ENCODE data around the gene FUT3. TPM values are rescaled to one million over a fixed set of nuclear protein-coding genes. Genes with fewer than 3 reads are reported as not detected.

Gene FUT3
- total and polyA plus RNA-seq, 9 of the 15 experiments (the other 6 are each of a cell fraction or from before 2014, with no cell fraction given), result 0.09 TPM; not detected in 8

GRCh38 chr19:5803441-5803751, 47.9 kb downstream of the FUT3 start (continued):
- TF ChIP-seq AFF4 (CRISPR knock-in tag; IDR thresholded peaks at IDR 0.05) (no peak), ZNF639 (CRISPR knock-in tag; conservative IDR thresholded peaks at IDR 0.05 in 1 of 2, IDR thresholded peaks at IDR 0.05 in 1 of 2) (no peak), ARID4B (CRISPR knock-in tag; IDR thresholded peaks at IDR 0.05) (peak; percentile 83; the same call in 1 of the 2 replicates), ADNP (tag; IDR thresholded peaks at IDR 0.05) (0 out of 2 replicates have a peak, but pooled peaks have one; percentile 44), ZNF589 (CRISPR knock-in tag; IDR thresholded peaks at IDR 0.05; ENCODE audit: low read depth) (no peak), ZKSCAN8 (CRISPR knock-in tag; IDR thresholded peaks at IDR 0.05) (no peak), ATF2 (CRISPR knock-in tag; IDR thresholded peaks at IDR 0.05) (peak; percentile 67; the same call in 1 of the 2 replicates), ZNF134 (CRISPR knock-in tag; conservative IDR thresholded peaks at IDR 0.05) (no peak), HNRNPLL (IDR thresholded peaks at IDR 0.05; ENCODE audit: low read depth, low read length, poor library complexity, severe bottlenecking) (no peak), U2AF2 (optimal IDR thresholded peaks at IDR 0.05; ENCODE audit: low read depth, low read length) (no peak), HIVEP1 (CRISPR knock-in tag; IDR thresholded peaks at IDR 0.05) (no peak), PATZ1 (CRISPR knock-in tag; IDR thresholded peaks at IDR 0.05; ENCODE audit: borderline replicate concordance) (no peak), ZC3H4 (CRISPR knock-in tag; IDR thresholded peaks at IDR 0.05; ENCODE audit: borderline replicate concordance) (no peak), SNIP1 (IDR thresholded peaks at IDR 0.05; ENCODE audit: low read depth) (no peak)

Measured in K562 (cell line).